ENCODE results near the gene ZSCAN5C.

The ZSCAN5C gene

GRCh38 chr19:56201973-56202372, at the start of gene ZSCAN5C:
TSS of gene ZSCAN5C (plus strand) at chr19:56202273. CDS start at chr19:56205914, 3,641 bp downstream.
- no peaks in the 10 kb centered on the region for H3K9me2 ChIP-seq (ENCODE audit: low read depth, low read length)
- H3K36me3 ChIP-seq (ENCODE audit: insufficient read depth, low read length), result no peaks in the 10 kb centered on the region
- H3K79me2 ChIP-seq (ENCODE audit: insufficient read depth, low read length), result no peaks in the 10 kb centered on the region
- H3K27me3 ChIP-seq (ENCODE audit: insufficient read depth, low read length), result no peaks in the 10 kb centered on the region
- no peaks in the 10 kb centered on the region for H3K4me1 ChIP-seq (ENCODE audit: insufficient read depth, low read length, severe bottlenecking)
- TF ChIP-seq CTCF (IDR thresholded peaks at IDR 0.05; ENCODE audit: low read length), result no peak
- no peak for TF ChIP-seq EZH2 (IDR thresholded peaks at IDR 0.05; ENCODE audit: borderline replicate concordance, low read length)
- H4K20me1 ChIP-seq (ENCODE audit: insufficient read depth, low read length), result no peaks in the 10 kb centered on the region
- no peak within 1 kb of the TSS for H2AFZ ChIP-seq (ENCODE audit: low read length)
- H3F3A ChIP-seq (ENCODE audit: insufficient read depth, low read length), result no peaks in the 10 kb centered on the region
- no peak within 1 kb of the TSS for H3K27ac ChIP-seq (ENCODE audit: low read depth, low read length, poor library complexity, severe bottlenecking)
- no peaks in the 10 kb centered on the region for H3K9me3 ChIP-seq (ENCODE audit: low read length)
- no peak within 1 kb of the TSS for H3K4me3 ChIP-seq (ENCODE audit: low read depth, low read length, poor library complexity, severe bottlenecking)
- H3K4me2 ChIP-seq (ENCODE audit: low read length), result no peak within 1 kb of the TSS
- no peak within 1 kb of the TSS for H3K9ac ChIP-seq (ENCODE audit: low read length)

- no peak for TF ChIP-seq EZH2 (IDR thresholded peaks at IDR 0.05; ENCODE audit: borderline replicate concordance, low read length)
- TF ChIP-seq CTCF (IDR thresholded peaks at IDR 0.05; ENCODE audit: low read length), result no peak
- no peaks in the 10 kb centered on the region for H3K9me3 ChIP-seq (ENCODE audit: low read length)
- H4K20me1 ChIP-seq (ENCODE audit: insufficient read depth, low read length), result no peaks in the 10 kb centered on the region
- no peaks in the 10 kb centered on the region for H3K4me1 ChIP-seq (ENCODE audit: insufficient read depth, low read length, severe bottlenecking)
- H3K9ac ChIP-seq (ENCODE audit: low read length), result no peak overlapping the region
- H3K4me3 ChIP-seq (ENCODE audit: low read depth, low read length, poor library complexity, severe bottlenecking), result no peak overlapping the region
- H3K4me2 ChIP-seq (ENCODE audit: low read length), result no peak overlapping the region
- H3K27ac ChIP-seq (ENCODE audit: low read depth, low read length, poor library complexity, severe bottlenecking), result no peak overlapping the region
- H3K79me2 ChIP-seq (ENCODE audit: insufficient read depth, low read length), result no peaks in the 10 kb centered on the region; the same call in 1 of the 2 replicates
- H2AFZ ChIP-seq (ENCODE audit: low read length), result no peak overlapping the region
- H3F3A ChIP-seq (ENCODE audit: insufficient read depth, low read length), result no peaks in the 10 kb centered on the region
- H3K36me3 ChIP-seq (ENCODE audit: insufficient read depth, low read length), result peaks cover 43% of the 10 kb centered on the region
- no peaks in the 10 kb centered on the region for H3K27me3 ChIP-seq (ENCODE audit: insufficient read depth, low read length)
- H3K9me2 ChIP-seq (ENCODE audit: low read depth, low read length), result no peaks in the 10 kb centered on the region
These were observed 49.4 kb upstream of the ZSCAN5C start for GRCh38 chr19:56152644-56153043.

- Histone ChIP-seq H3K9me3 (ENCODE audit: low read length) (no peaks in the 10 kb centered on the region), H2AFZ (ENCODE audit: low read length) (no peak overlapping the region), H3K36me3 (ENCODE audit: insufficient read depth, low read length) (peaks cover 42% of the 10 kb centered on the region), H3F3A (ENCODE audit: insufficient read depth, low read length) (no peaks in the 10 kb centered on the region), H3K27me3 (ENCODE audit: insufficient read depth, low read length) (no peaks in the 10 kb centered on the region), H3K4me2 (ENCODE audit: low read length) (no peak overlapping the region), H3K9ac (ENCODE audit: low read length) (no peak overlapping the region), H3K27ac (ENCODE audit: low read depth, low read length, poor library complexity, severe bottlenecking) (no peak overlapping the region), H3K9me2 (ENCODE audit: low read depth, low read length) (no peaks in the 10 kb centered on the region), H3K4me1 (ENCODE audit: insufficient read depth, low read length, severe bottlenecking) (no peaks in the 10 kb centered on the region), H3K4me3 (ENCODE audit: low read depth, low read length, poor library complexity, severe bottlenecking) (no peak overlapping the region), H4K20me1 (ENCODE audit: insufficient read depth, low read length) (no peaks in the 10 kb centered on the region), H3K79me2 (ENCODE audit: insufficient read depth, low read length) (no peaks in the 10 kb centered on the region; the same call in 1 of the 2 replicates)
- TF ChIP-seq CTCF (IDR thresholded peaks at IDR 0.05; ENCODE audit: low read length) (no peak), EZH2 (IDR thresholded peaks at IDR 0.05; ENCODE audit: borderline replicate concordance, low read length) (no peak)
These were observed 48.6 kb upstream of the ZSCAN5C start for GRCh38 chr19:56153507-56153906.
